Body of pancreas (tissue), 4 donors: ENCODE data around the gene PPP1R13B. TPM values are rescaled to one million over a fixed set of nuclear protein-coding genes. Genes with fewer than 3 reads are reported as not detected.
A peak's percentile ranks its signal among the peaks of the same experiment; 100 is the strongest.

Experiments
- ATAC-seq: fragments of 150-250 bp; one replicate; pipeline ENCODE4 v1.9.1; 2016
- DNase-seq, 4 donors: peaks; one replicate each; pipeline ENCODE4 v3.0.0-alpha.2; 2019
- H3K27ac ChIP-seq, 4 donors: fragments of 200-600 bp; sonication (generic); 1 replicate in 3 of 4; 2 replicates in 1 of 4; pipeline versions ENCODE4 v1.5.1 to v1.6.1; 2016 to 2019; ENCODE audit warnings: mild to moderate bottlenecking in 1 of 4, mixed read lengths in 1 of 4, moderate library complexity in 1 of 4
- H3K27me3 ChIP-seq, 2 donors: fragments of 200-600 bp; sonication (generic); one replicate each; pipeline ENCODE4 v1.6.0; 2016; ENCODE audit warnings: mild to moderate bottlenecking in 1 of 2
- H3K36me3 ChIP-seq, 2 donors: fragments of 200-600 bp; sonication (generic); replicated peaks in 1 of 2; 2 replicates each; pipeline ENCODE4 v1.5.1; 2016; ENCODE audit warnings: low read depth in 2 of 2; ENCODE audit not compliant: insufficient read depth in 1 of 2
- H3K4me1 ChIP-seq: fragments of 200-600 bp; sonication (generic); one replicate; pipeline ENCODE4 v1.6.0; 2016
- H3K4me3 ChIP-seq, 2 donors: fragments of 200-600 bp; sonication (generic); 1 replicate in 1 of 2; 2 replicates in 1 of 2; pipeline ENCODE4 v1.5.1; 2016 to 2019
- H3K9me3 ChIP-seq, 3 donors: fragments of 200-600 bp; sonication (generic); 1 replicate in 2 of 3; 2 replicates in 1 of 3; pipeline ENCODE4 v1.5.1; 2016
- POLR2A ChIP-seq, 3 donors: fragments of 450-650 bp; IDR thresholded peaks; one replicate each; pipeline ENCODE4 v1.6.1; 2016; ENCODE audit warnings: antibody characterized with exemption in 3 of 3, mild to moderate bottlenecking in 2 of 3
- WGBS, 2 donors: methylation state at CpG; one replicate each; pipeline ENCODE4 v1.1.5; 2017; 5-methylcytosine and 5-hydroxymethylcytosine counted together
- intact Hi-C: fragments of 100-400 bp; cut with DNase I; formaldehyde crosslinking; loops from one replicate; pipeline ENCODE4 v1.15.1; 2023
- total RNA-seq, 2 donors: library from RNA; depleted of rRNA; stranded (reverse); fragments of >200 nt; gene quantifications; one replicate each; pipeline ENCODE4 v1.1.0, GENCODE V29; 2016
- TF ChIP-seq, protein P1 (sequence below), 7 experiments: fragments of 450-650 bp in 4 of 7; fragments of 200-600 bp in 3 of 7; sonication (generic) in 3 of 7; IDR thresholded peaks; one replicate each; pipeline ENCODE4 v1.5.1; 2016 to 2019; ENCODE audit warnings: antibody characterized with exemption in 7 of 7

PPP1R13B gene
- total RNA-seq, 2 donors from 2014 or later = 12.5 to 36.3 TPM

DNA sequence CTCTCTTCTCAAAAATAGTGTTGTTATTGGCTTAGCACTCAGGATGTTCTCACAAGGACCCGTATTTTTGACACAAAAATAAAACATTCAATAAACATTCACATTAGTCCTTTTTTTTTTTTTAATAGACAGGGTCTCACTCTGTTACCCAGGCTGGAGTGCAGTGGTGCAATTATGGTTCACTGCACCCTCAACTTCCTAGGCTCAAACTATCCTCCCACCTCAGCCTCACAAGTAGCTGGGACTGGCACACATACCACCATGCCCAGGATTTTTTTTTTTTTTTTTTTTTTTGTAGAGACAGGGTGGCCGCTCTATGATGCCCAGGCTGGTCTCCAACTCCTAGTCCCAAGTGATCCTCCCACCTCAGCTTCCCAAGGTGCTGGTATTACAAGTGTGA, 27.0 kb downstream of the PPP1R13B start:
- TF ChIP-seq POLR2A (IDR thresholded peaks at IDR 0.05) = no peak
- TF ChIP-seq, protein P1, sequence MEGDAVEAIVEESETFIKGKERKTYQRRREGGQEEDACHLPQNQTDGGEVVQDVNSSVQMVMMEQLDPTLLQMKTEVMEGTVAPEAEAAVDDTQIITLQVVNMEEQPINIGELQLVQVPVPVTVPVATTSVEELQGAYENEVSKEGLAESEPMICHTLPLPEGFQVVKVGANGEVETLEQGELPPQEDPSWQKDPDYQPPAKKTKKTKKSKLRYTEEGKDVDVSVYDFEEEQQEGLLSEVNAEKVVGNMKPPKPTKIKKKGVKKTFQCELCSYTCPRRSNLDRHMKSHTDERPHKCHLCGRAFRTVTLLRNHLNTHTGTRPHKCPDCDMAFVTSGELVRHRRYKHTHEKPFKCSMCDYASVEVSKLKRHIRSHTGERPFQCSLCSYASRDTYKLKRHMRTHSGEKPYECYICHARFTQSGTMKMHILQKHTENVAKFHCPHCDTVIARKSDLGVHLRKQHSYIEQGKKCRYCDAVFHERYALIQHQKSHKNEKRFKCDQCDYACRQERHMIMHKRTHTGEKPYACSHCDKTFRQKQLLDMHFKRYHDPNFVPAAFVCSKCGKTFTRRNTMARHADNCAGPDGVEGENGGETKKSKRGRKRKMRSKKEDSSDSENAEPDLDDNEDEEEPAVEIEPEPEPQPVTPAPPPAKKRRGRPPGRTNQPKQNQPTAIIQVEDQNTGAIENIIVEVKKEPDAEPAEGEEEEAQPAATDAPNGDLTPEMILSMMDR (IDR thresholded peaks at IDR 0.05) = no peak
- H3K9me3 ChIP-seq = no peaks in the 10 kb centered on the region
- ATAC-seq = no peak
- H3K4me3 ChIP-seq = no peak overlapping the region
- peak overlapping the region; percentile 46 to 69 (median 57) for H3K27ac ChIP-seq
- no peaks in the 10 kb centered on the region for H3K27me3 ChIP-seq
- peaks cover 56% of the 10 kb centered on the region for H3K4me1 ChIP-seq
- WGBS, 2 donors = 37 to 49% methylated on average over 2 of the region's 2 CpGs
- DNase-seq = no peak
- H3K36me3 ChIP-seq = no peaks in the 10 kb centered on the region
- intact Hi-C loops = no loop called here

DNA sequence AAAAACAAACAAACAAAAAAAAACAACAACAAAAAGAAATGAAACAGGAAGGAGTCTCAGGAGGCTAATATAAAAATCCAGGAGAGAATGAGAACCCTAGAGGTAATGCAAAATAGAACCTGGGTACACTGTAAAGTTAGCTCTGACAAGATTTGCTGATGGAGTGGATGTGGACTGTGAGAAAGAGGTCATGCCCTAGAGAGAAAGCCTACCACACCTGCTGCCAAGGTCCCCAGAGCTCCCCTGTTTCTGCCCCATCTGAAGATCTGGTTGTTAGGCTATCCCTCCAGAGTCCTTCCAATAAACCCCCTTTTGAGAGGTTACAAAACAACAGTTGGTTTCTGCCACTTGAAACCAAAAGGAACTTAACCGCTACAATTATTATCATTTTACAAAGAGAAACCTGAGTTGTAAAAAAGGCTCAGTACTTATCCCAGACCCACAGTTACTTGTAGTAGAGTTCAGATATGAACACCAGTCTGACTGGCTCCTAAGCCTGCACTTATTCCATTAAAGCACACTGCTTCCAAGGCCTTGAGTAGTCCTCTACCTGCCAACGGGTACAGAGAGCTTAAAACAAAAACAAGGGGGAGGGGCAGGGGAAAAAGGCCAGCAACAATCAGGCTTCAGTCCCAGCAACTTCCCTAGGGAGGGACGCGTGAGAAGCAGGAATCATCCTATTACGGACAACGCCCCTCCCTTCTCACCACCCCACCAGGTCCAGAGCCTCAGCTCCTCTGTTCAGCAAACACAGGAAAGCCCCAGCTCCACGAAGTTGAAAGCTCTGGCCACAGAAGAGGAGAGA, 27.7 kb downstream of the PPP1R13B start:
- no peak overlapping the region for H3K4me3 ChIP-seq
- H3K27ac ChIP-seq = peak overlapping the region; percentile 46 to 69 (median 57)
- TF ChIP-seq, protein P1 (IDR thresholded peaks at IDR 0.05) = no peak
- no peak for TF ChIP-seq POLR2A (IDR thresholded peaks at IDR 0.05)
- DNase-seq = peak; percentile 45 to 78 (median 46)
- H3K36me3 ChIP-seq = no peaks in the 10 kb centered on the region
- WGBS, 2 donors = 6 to 7% methylated on average over 7 of the region's 7 CpGs
- peaks cover 49% of the 10 kb centered on the region for H3K4me1 ChIP-seq
- H3K9me3 ChIP-seq = no peaks in the 10 kb centered on the region
- ATAC-seq = peak; percentile 83
- intact Hi-C loops = no loop called here
- H3K27me3 ChIP-seq = no peaks in the 10 kb centered on the region

DNA sequence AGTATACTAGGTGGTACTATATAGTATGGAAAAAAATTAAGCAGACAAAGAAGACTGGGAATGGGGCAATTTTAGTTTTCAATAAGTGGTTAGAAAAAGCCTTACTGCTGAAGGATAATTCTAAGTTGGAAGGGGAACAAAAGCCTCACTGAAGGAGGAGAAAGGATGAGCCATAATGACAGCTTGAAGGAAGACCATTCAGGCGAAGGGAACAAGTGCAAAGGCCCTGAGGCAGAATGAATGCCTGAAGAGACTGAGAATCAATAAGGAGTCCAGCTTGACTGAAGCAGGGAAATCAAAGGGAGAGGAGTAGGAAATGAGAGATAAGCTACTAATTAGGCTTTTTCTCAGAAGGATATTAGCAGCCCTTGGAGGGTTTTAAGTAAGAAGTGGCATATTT, 28.5 kb downstream of the PPP1R13B start:
- DNase-seq (no peak), ATAC-seq (no peak)
- Histone ChIP-seq H3K4me1 (peaks cover 40% of the 10 kb centered on the region), H3K4me3 (no peak overlapping the region), H3K9me3 (no peaks in the 10 kb centered on the region), H3K36me3 (no peaks in the 10 kb centered on the region), H3K27me3 (no peaks in the 10 kb centered on the region), H3K27ac (peak overlapping the region; percentile 46 to 69 (median 55))
- TF ChIP-seq, protein P1 (IDR thresholded peaks at IDR 0.05) = no peak
- TF ChIP-seq POLR2A (IDR thresholded peaks at IDR 0.05) = no peak
- intact Hi-C loops = no loop called here
- WGBS, 2 donors = 90 to 93% methylated on average over 1 of the region's 1 CpG

DNA sequence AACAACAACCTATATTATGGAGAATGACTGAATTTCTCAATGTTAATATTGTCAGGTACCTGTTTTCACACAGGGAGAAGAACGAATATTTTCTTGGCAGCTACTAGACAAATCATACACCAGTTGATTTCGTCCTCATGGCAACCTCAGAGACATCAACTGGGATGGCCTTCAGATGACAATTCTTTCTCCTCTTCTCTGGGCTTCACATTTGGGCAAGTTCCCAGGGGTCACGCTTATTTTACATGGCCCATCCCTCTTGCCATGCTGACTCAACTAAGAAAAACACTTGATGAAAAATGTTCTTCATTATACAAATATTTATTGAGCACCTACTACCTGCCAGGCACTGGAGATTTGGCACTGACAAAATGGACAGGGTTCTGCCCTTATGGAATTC, 29.0 kb downstream of the PPP1R13B start:
- Histone ChIP-seq H3K27me3 (no peaks in the 10 kb centered on the region), H3K4me1 (peaks cover 38% of the 10 kb centered on the region), H3K9me3 (no peaks in the 10 kb centered on the region), H3K36me3 (no peaks in the 10 kb centered on the region), H3K4me3 (no peak overlapping the region), H3K27ac (peak overlapping the region in 3 of 4 donors; percentile 46 to 69 (median 61))
- TF ChIP-seq POLR2A (IDR thresholded peaks at IDR 0.05) = no peak
- TF ChIP-seq, protein P1 (IDR thresholded peaks at IDR 0.05) = no peak
- WGBS, 2 donors = 25 to 27% methylated on average over 3 of the region's 3 CpGs
- DNase-seq = peak in 1 of 4 donors; percentile 9
- intact Hi-C loops = no loop called here
- no peak for ATAC-seq

DNA sequence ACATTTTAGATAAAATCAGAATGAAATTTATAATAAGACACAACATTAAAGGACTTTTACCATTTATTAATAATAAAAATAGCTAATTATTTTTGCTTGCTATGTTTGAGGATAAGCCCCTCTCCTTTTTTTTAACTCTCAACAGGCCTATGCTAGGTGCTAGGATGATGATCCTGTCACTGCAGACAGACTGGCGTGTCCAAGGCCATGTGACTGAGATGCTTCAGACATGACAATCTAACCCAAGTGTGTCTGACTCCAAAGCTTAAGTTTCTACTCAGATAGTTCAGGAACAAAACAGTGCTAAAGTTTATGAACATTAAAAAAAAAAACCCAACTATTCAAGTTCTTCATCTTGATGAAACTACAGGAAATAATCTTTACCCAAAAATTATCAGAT, 29.8 kb downstream of the PPP1R13B start:
- ATAC-seq (no peak), DNase-seq (no peak)
- Histone ChIP-seq H3K27ac (peak overlapping the region in 1 of 4 donors; percentile 32), H3K36me3 (no peaks in the 10 kb centered on the region), H3K4me1 (peaks cover 32% of the 10 kb centered on the region), H3K4me3 (no peak overlapping the region), H3K27me3 (no peaks in the 10 kb centered on the region), H3K9me3 (no peaks in the 10 kb centered on the region)
- no peak for TF ChIP-seq POLR2A (IDR thresholded peaks at IDR 0.05)
- TF ChIP-seq, protein P1 (IDR thresholded peaks at IDR 0.05) = no peak
- 83 to 86% methylated on average over 1 of the region's 1 CpG for WGBS, 2 donors
- intact Hi-C loops = no loop called here
